ENCODE data around the gene PPCS. TPM values are rescaled to one million over a fixed set of nuclear protein-coding genes. Genes with fewer than 3 reads are reported as not detected.

Gene PPCS
- polyA plus RNA-seq, 3 donors from 2014 or later: 119 to 175 (median 129) TPM

- Mint-ChIP-seq H3K9me3 (peaks cover 19 to 67% (median 61%) of the 10 kb centered on the region in 6 donors), H3K4me1 (no peaks in the 10 kb centered on the region), H3K27ac (no peak overlapping the region), H3K27me3 (ENCODE audit: low read depth in 3 of 3) (peaks cover 0 to 2% (median 1%) of the 10 kb centered on the region in 3 donors), H3K4me3 (no peak overlapping the region), H3K36me3 (peaks cover 49 to 73% (median 68%) of the 10 kb centered on the region in 3 donors)
- DNase-seq: no peak
These were observed 48.3 kb downstream of the PPCS start for GRCh38 chr1:42504535-42505128.

GRCh38 chr1:42506576-42506975 is 50.2 kb downstream of the PPCS start:
- H3K36me3 Mint-ChIP-seq: peaks cover 54 to 69% (median 68%) of the 10 kb centered on the region in 3 donors
- H3K9me3 Mint-ChIP-seq: peaks cover 36 to 86% (median 79%) of the 10 kb centered on the region in 6 donors
- no peak for DNase-seq
- H3K27ac Mint-ChIP-seq: no peak overlapping the region
- no peaks in the 10 kb centered on the region for H3K4me1 Mint-ChIP-seq
- peaks cover 0 to 2% (median 1%) of the 10 kb centered on the region in 3 donors for H3K27me3 Mint-ChIP-seq (ENCODE audit: low read depth in 3 of 3)
- no peak overlapping the region for H3K4me3 Mint-ChIP-seq

Other genes with a start within 250 kb of the PPCS start
- 10 to 100 TPM; 16.3 to 32.3 (median 24.5) TPM for gene FOXJ3, start 121.3 kb upstream of the PPCS start, polyA plus RNA-seq
- gene RIMKLA, start 75.8 kb upstream of the PPCS start, polyA plus RNA-seq: 1 to 10 TPM in 1 of 3 donors, under 1 TPM in 2; 0.34 to 1.1 (median 0.58) TPM
- gene ZMYND12, start 521 bp upstream of the PPCS start, polyA plus RNA-seq: under 1 TPM in 1 of 3 donors, not detected in 2; 0.39 TPM
- 1 to 10 TPM in 2 of 3 donors, not detected in 1; 2.7 TPM for gene CCDC30, start 6.7 kb downstream of the PPCS start, polyA plus RNA-seq
- gene PPIH, start 201.9 kb downstream of the PPCS start, polyA plus RNA-seq: 100 to 1,000 TPM in 1 of 3 donors, 10 to 100 TPM in 2; 52.1 to 102 (median 80.7) TPM
- gene YBX1, start 225.9 kb downstream of the PPCS start, polyA plus RNA-seq: 10 to 100 TPM; 51.5 to 70.0 (median 69.4) TPM